ENCODE results near the gene GNAQ.

DNA sequence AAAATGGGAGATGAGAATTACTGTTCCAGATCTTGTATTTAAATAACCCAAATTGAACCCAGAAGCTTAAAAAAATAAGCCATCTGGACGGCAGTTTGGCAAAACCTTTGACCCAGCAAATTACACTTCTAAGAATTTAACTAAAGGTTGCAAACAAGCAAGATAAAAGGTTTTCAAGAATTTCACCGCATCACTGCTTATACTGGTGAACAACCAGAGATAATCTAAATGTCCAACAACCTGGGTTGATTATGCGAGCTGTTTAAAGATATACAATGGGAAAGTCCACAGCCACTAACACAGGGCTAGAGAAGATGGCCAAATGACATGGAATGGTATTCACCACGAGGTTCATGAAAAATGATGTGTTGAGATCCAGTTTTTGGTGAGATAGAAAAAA lies 149.3 kb downstream of the GNAQ start:
- TF ChIP-seq, protein P1, sequence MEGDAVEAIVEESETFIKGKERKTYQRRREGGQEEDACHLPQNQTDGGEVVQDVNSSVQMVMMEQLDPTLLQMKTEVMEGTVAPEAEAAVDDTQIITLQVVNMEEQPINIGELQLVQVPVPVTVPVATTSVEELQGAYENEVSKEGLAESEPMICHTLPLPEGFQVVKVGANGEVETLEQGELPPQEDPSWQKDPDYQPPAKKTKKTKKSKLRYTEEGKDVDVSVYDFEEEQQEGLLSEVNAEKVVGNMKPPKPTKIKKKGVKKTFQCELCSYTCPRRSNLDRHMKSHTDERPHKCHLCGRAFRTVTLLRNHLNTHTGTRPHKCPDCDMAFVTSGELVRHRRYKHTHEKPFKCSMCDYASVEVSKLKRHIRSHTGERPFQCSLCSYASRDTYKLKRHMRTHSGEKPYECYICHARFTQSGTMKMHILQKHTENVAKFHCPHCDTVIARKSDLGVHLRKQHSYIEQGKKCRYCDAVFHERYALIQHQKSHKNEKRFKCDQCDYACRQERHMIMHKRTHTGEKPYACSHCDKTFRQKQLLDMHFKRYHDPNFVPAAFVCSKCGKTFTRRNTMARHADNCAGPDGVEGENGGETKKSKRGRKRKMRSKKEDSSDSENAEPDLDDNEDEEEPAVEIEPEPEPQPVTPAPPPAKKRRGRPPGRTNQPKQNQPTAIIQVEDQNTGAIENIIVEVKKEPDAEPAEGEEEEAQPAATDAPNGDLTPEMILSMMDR (IDR thresholded peaks at IDR 0.05; ENCODE audit: low read depth, low read length, missing input control), result no peak
- TF ChIP-seq, protein P2, sequence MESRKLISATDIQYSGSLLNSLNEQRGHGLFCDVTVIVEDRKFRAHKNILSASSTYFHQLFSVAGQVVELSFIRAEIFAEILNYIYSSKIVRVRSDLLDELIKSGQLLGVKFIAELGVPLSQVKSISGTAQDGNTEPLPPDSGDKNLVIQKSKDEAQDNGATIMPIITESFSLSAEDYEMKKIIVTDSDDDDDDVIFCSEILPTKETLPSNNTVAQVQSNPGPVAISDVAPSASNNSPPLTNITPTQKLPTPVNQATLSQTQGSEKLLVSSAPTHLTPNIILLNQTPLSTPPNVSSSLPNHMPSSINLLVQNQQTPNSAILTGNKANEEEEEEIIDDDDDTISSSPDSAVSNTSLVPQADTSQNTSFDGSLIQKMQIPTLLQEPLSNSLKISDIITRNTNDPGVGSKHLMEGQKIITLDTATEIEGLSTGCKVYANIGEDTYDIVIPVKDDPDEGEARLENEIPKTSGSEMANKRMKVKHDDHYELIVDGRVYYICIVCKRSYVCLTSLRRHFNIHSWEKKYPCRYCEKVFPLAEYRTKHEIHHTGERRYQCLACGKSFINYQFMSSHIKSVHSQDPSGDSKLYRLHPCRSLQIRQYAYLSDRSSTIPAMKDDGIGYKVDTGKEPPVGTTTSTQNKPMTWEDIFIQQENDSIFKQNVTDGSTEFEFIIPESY (IDR thresholded peaks at IDR 0.05), result no peak
- TF ChIP-seq GABPA (IDR thresholded peaks at IDR 0.05 in 1 of 2, conservative IDR thresholded peaks at IDR 0.05 in 1 of 2), result no peak
- TF ChIP-seq, protein P3, sequence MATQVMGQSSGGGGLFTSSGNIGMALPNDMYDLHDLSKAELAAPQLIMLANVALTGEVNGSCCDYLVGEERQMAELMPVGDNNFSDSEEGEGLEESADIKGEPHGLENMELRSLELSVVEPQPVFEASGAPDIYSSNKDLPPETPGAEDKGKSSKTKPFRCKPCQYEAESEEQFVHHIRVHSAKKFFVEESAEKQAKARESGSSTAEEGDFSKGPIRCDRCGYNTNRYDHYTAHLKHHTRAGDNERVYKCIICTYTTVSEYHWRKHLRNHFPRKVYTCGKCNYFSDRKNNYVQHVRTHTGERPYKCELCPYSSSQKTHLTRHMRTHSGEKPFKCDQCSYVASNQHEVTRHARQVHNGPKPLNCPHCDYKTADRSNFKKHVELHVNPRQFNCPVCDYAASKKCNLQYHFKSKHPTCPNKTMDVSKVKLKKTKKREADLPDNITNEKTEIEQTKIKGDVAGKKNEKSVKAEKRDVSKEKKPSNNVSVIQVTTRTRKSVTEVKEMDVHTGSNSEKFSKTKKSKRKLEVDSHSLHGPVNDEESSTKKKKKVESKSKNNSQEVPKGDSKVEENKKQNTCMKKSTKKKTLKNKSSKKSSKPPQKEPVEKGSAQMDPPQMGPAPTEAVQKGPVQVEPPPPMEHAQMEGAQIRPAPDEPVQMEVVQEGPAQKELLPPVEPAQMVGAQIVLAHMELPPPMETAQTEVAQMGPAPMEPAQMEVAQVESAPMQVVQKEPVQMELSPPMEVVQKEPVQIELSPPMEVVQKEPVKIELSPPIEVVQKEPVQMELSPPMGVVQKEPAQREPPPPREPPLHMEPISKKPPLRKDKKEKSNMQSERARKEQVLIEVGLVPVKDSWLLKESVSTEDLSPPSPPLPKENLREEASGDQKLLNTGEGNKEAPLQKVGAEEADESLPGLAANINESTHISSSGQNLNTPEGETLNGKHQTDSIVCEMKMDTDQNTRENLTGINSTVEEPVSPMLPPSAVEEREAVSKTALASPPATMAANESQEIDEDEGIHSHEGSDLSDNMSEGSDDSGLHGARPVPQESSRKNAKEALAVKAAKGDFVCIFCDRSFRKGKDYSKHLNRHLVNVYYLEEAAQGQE (IDR thresholded peaks at IDR 0.05), result no peak
